Thyroid gland (tissue), 4 donors: ENCODE measurements around the gene SPACDR. TPM values are rescaled to one million over a fixed set of nuclear protein-coding genes. Genes with fewer than 3 reads are reported as not detected.

Experiments
- DNase-seq, 2 donors: peaks; one replicate each; pipeline ENCODE4 v3.0.0-alpha.2; 2019
- H3K27ac ChIP-seq, 3 donors: fragments of 200-600 bp; sonication (generic); 1 replicate in 2 of 3; 2 replicates in 1 of 3; pipeline ENCODE4 v1.5.1; 2016 to 2019; ENCODE audit warnings: mild to moderate bottlenecking in 1 of 3, moderate library complexity in 1 of 3
- H3K27me3 ChIP-seq: fragments of 200-600 bp; sonication (generic); one replicate; pipeline ENCODE4 v1.5.1; 2019
- H3K36me3 ChIP-seq, 2 donors: fragments of 200-600 bp; sonication (generic); one replicate each; pipeline ENCODE4 v1.5.1; 2016 to 2019
- H3K4me1 ChIP-seq, 2 donors: fragments of 200-600 bp; sonication (generic); one replicate each; pipeline ENCODE4 v1.5.1; 2017 to 2019
- H3K4me3 ChIP-seq, 3 donors: fragments of 200-600 bp; sonication (generic); replicated peaks in 1 of 3; 1 replicate in 2 of 3; 2 replicates in 1 of 3; pipeline ENCODE4 v1.5.1; 2016; ENCODE audit warnings: mild to moderate bottlenecking in 1 of 3
- H3K9me3 ChIP-seq: fragments of 200-600 bp; sonication (generic); one replicate; pipeline ENCODE4 v1.5.1; 2017
- POLR2A ChIP-seq, 2 donors: fragments of 450-650 bp; IDR thresholded peaks; one replicate each; pipeline ENCODE4 v1.6.1; 2017; ENCODE audit warnings: antibody characterized with exemption in 2 of 2, mild to moderate bottlenecking in 2 of 2, moderate library complexity in 1 of 2
- WGBS, 2 donors: methylation state at CpG; one replicate each; pipeline ENCODE4 v1.1.5; 2017; 5-methylcytosine and 5-hydroxymethylcytosine counted together
- intact Hi-C: fragments of 100-400 bp; cut with DNase I; formaldehyde crosslinking; loops from one replicate; pipeline ENCODE4 v1.15.1; 2023
- total RNA-seq, 4 donors: library from RNA; depleted of rRNA; stranded (reverse); fragments of >200 nt; gene quantifications; one replicate each; pipeline ENCODE4 v1.2.3, GENCODE V29; 2016
- TF ChIP-seq, protein P1 (sequence below), 6 experiments: fragments of 200-600 bp in 3 of 6; fragments of 450-650 bp in 3 of 6; sonication (generic) in 3 of 6; IDR thresholded peaks; one replicate each; pipeline ENCODE4 v1.5.1; 2016 to 2019; ENCODE audit warnings: antibody characterized with exemption in 6 of 6, mild to moderate bottlenecking in 2 of 6, inconsistent platforms in 1 of 6, moderate library complexity in 1 of 6

SPACDR gene
- total RNA-seq, 4 donors from 2014 or later: 2.0 TPM; not detected in 3

DNA sequence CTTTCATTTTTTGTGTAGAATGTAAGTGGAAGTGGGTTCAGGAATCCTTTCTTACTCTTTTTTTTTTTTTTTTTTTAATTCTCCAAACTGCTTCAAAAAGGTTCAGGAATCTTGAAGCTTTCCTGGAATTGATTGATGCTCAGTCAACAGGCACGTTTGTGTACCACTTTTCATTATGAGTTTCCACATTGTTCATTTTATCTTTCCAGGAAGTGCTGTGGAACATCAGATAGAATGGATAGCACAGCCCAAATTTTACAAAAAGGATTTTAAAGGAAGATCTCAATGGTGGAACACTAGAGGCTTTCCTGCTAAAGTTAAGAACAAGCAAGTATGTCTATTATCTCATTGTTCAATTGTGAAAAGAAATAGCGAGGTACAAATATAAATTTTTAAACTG lies 25.9 kb downstream of the SPACDR start:
- intact Hi-C loops: no loop called here
- 59 to 70% methylated on average over 2 of the region's 2 CpGs for WGBS, 2 donors
- H3K27ac ChIP-seq: no peak overlapping the region

DNA sequence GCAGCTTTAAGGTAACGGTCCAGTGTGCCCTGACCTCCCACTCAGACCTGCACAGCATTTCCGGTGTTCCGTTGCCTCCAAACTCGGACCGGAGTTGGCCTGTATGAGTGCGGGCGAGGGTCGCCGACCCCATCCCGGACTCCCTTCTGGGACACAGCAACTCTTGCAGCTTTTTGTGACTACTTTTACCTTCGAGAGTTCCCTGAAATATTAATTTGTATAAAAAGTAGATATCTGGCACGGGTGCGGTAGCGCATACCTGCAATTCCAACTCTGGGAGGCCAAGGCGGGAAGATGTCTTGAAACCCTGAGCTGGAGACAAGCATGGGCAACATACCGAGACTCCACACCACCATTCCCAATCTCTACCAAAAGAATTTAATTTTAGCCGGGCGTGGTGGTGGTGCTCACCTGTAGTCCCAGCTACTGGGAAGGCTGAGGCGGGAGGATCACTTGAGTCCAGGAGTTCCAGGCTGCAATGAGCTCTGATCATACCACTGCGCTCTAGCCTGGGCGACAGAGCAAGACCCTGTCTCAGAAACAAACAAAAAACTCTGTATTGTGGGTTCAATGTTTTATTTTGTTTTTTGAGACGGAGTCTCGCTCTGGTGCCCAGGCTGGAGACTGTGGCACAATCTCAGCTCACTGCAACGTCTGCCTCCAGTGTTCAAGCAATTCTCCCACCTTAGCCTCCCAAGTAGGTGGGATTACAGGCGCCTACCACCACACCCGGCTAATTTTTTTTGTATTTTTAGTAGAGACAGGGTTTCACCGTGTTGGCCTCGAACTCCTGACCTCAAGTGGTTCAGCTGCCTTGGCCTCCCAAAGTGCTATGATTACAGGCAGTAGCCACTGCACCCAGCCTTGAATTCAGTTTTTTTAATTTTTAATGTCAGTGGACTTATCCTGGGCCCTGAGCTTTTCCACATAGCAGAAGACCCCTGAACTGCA lies 26.6 kb downstream of the SPACDR start:
- H3K9me3 ChIP-seq: no peaks in the 10 kb centered on the region
- TF ChIP-seq POLR2A (IDR thresholded peaks at IDR 0.05): no peak
- no peaks in the 10 kb centered on the region for H3K27me3 ChIP-seq
- H3K27ac ChIP-seq: peak overlapping the region; percentile 51 to 97 (median 94)
- H3K36me3 ChIP-seq: peaks cover 17 to 20% of the 10 kb centered on the region in 2 donors
- H3K4me1 ChIP-seq: peaks cover 14 to 36% of the 10 kb centered on the region in 2 donors
- no peak overlapping the region for H3K4me3 ChIP-seq
- 92 to 93% methylated on average over 28 of the region's 28 CpGs for WGBS, 2 donors
- intact Hi-C loops: no loop called here
- DNase-seq: peak; percentile 13 to 32

More for the DNA sequence above, 25.9 kb downstream of the SPACDR start:
- peaks cover 17% of the 10 kb centered on the region in 2 donors for H3K36me3 ChIP-seq
- TF ChIP-seq, protein P1, sequence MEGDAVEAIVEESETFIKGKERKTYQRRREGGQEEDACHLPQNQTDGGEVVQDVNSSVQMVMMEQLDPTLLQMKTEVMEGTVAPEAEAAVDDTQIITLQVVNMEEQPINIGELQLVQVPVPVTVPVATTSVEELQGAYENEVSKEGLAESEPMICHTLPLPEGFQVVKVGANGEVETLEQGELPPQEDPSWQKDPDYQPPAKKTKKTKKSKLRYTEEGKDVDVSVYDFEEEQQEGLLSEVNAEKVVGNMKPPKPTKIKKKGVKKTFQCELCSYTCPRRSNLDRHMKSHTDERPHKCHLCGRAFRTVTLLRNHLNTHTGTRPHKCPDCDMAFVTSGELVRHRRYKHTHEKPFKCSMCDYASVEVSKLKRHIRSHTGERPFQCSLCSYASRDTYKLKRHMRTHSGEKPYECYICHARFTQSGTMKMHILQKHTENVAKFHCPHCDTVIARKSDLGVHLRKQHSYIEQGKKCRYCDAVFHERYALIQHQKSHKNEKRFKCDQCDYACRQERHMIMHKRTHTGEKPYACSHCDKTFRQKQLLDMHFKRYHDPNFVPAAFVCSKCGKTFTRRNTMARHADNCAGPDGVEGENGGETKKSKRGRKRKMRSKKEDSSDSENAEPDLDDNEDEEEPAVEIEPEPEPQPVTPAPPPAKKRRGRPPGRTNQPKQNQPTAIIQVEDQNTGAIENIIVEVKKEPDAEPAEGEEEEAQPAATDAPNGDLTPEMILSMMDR (IDR thresholded peaks at IDR 0.05): no peak
- no peak for TF ChIP-seq POLR2A (IDR thresholded peaks at IDR 0.05)
- H3K9me3 ChIP-seq: no peaks in the 10 kb centered on the region
- no peak for DNase-seq
- no peak overlapping the region for H3K4me3 ChIP-seq
- peaks cover 8 to 29% of the 10 kb centered on the region in 2 donors for H3K4me1 ChIP-seq
- H3K27me3 ChIP-seq: no peaks in the 10 kb centered on the region

DNA sequence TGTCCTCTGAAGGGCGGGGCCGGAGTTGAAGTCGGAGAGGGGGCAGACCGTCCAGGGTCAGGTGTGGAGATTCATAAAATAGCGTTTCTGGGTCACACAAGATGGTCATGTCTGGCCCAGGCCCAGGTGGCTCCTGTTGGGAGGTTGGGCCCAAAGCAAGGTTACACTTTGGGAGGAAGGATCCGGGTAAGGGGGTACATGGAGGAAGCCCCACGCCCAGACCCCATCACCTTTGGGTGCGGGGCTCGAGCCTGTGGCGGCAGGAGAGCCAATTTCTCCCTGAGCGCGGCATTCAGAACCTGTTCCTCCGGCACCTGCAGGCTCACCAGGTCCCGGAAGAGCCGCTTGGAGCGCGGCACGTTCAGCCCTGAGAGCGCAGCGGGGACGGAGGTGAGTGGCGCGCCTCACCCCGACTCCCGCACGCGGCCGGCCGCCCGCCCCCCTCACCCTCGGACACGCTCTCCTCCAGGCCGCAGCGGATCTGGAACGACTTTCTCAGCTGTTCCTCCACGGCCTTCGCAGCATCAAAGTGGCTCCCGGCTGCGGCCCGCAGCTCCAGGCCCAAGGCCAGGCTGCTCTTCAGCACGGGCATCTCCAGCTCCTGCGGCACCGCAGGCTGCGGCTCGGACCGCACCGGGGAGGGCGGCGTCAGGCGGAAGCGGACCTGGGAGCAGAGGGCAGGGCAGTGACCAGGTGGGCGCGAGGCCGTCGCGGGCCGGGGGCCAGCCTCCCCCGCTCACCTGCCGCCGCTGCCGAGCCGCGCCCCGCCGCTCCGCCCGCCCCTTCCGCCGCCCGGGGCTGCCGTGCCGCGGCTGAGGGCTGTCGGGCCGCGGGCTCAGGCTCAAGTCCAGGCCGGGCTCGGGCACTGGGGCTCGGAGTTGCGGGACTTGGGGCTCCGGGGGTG lies 28.4 kb downstream of the SPACDR start:
- H3K36me3 ChIP-seq: peaks cover 17 to 20% of the 10 kb centered on the region in 2 donors
- 9 to 16% methylated on average over 7 to 13 of the region's 81 CpGs for WGBS, 2 donors
- TF ChIP-seq, protein P1 (IDR thresholded peaks at IDR 0.05): no peak
- TF ChIP-seq POLR2A (IDR thresholded peaks at IDR 0.05): no peak
- peak overlapping the region; percentile 90 to 97 (median 94) for H3K27ac ChIP-seq
- H3K4me1 ChIP-seq: peaks cover 32 to 54% of the 10 kb centered on the region in 2 donors
- intact Hi-C loops: no loop called here
- no peaks in the 10 kb centered on the region for H3K9me3 ChIP-seq
- DNase-seq: peak; percentile 50 to 52
- H3K27me3 ChIP-seq: no peaks in the 10 kb centered on the region
- H3K4me3 ChIP-seq: peak overlapping the region; percentile 70 to 84 (median 76)

DNA sequence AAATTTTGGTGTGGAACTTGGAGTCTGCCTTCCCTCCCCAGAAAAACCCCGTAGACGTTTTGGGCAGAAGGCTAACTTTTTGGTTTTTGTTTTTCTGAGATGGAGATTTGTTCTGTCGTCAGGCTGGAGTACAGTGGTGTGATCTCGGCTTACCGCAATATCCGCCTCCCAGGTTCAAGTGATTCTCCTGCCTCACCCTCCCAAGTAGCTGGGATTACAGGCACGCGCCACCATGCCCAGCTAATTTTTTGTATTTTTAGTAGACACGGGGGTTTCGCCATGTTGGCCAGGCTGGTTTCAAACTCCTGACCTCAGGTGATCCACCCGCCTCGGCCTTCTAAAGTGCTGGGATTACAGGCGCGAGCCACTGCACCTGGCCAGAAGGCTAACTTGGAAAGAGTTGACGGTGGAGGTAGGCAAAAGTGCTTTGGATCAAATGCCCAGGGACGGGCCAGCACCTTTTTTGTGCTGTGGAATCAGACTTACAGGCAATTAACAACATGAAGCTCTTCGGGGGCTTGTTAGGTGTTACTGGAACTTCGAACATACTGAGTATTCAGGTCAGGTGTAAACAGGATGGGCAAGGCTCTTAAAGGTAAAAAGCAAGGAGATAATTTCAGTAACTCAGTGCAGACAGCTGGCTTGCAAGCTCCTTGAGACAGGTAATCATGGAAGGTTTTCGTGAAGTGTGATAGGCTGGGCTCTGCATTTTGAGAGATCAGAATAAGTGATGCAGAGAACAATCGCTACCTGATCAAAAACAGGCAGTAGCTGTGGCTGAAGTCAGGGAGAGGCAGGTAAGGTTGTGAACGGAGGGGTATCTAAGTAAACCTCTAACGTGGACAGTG lies 29.5 kb downstream of the SPACDR start:
- peak overlapping the region in 1 of 3 donors; percentile 84 for H3K4me3 ChIP-seq
- TF ChIP-seq, protein P1 (IDR thresholded peaks at IDR 0.05): no peak
- no peak for TF ChIP-seq POLR2A (IDR thresholded peaks at IDR 0.05)
- H3K4me1 ChIP-seq: peaks cover 35 to 57% of the 10 kb centered on the region in 2 donors

More for the DNA sequence above, 29.5 kb downstream of the SPACDR start:
- H3K9me3 ChIP-seq: no peaks in the 10 kb centered on the region
- intact Hi-C loops: no loop called here
- 86 to 88% methylated on average over 22 of the region's 22 CpGs for WGBS, 2 donors
- no peak for DNase-seq
- H3K27me3 ChIP-seq: no peaks in the 10 kb centered on the region
- peaks cover 17 to 20% of the 10 kb centered on the region in 2 donors for H3K36me3 ChIP-seq
- peak overlapping the region in 2 of 3 donors; percentile 94 to 97 for H3K27ac ChIP-seq
